Superior temporal gyrus (tissue), 1 donor: ENCODE data around the gene C1QTNF7.

ENCODE experiments used
- DNase-seq: peaks from one replicate; pipeline ENCODE4 v3.0.0-alpha.2; 2016; ENCODE audit errors: extremely low spot score

C1QTNF7 gene

GRCh38 chr4:15427701-15428100 lies at the start of gene C1QTNF7:
Gene C1QTNF7, plus strand, starts transcription at chr4:15428033. Its CDS starts 7,711 bp downstream, at chr4:15435744.
- DNase-seq = no peak

- no peak for DNase-seq
Measured at GRCh38 chr4:15378062-15378461, 49.8 kb upstream of the C1QTNF7 start.

- DNase-seq = no peak
Measured at GRCh38 chr4:15378493-15378892, 49.3 kb upstream of the C1QTNF7 start.

- DNase-seq = peak; percentile 40
Measured at GRCh38 chr4:15381806-15382338, 46.0 kb upstream of the C1QTNF7 start.

- DNase-seq = no peak
Measured at GRCh38 chr4:15382669-15383273, 45.1 kb upstream of the C1QTNF7 start.

- no peak for DNase-seq
Measured at GRCh38 chr4:15385515-15385914, 42.3 kb upstream of the C1QTNF7 start.

- no peak for DNase-seq
Measured at GRCh38 chr4:15385928-15386327, 41.9 kb upstream of the C1QTNF7 start.

- no peak for DNase-seq
Measured at GRCh38 chr4:15390494-15390893, 37.3 kb upstream of the C1QTNF7 start.

GRCh38 chr4:15392053-15392805 lies 35.6 kb upstream of the C1QTNF7 start:
- no peak for DNase-seq

- no peak for DNase-seq
Measured at GRCh38 chr4:15395311-15395710, 32.5 kb upstream of the C1QTNF7 start.

GRCh38 chr4:15396157-15396800 lies 31.6 kb upstream of the C1QTNF7 start:
- DNase-seq = peak; percentile 57

GRCh38 chr4:15398001-15398400 lies 29.8 kb upstream of the C1QTNF7 start:
- DNase-seq = no peak

- no peak for DNase-seq
Measured at GRCh38 chr4:15398732-15399131, 29.1 kb upstream of the C1QTNF7 start.

GRCh38 chr4:15400226-15400625 lies 27.6 kb upstream of the C1QTNF7 start:
- no peak for DNase-seq

GRCh38 chr4:15400981-15401671 lies 26.7 kb upstream of the C1QTNF7 start:
- no peak for DNase-seq

- DNase-seq = no peak
Measured at GRCh38 chr4:15402146-15402545, 25.7 kb upstream of the C1QTNF7 start.

GRCh38 chr4:15402974-15403373 lies 24.9 kb upstream of the C1QTNF7 start:
- DNase-seq = no peak

GRCh38 chr4:15405018-15405417 lies 22.8 kb upstream of the C1QTNF7 start:
- DNase-seq = no peak

- no peak for DNase-seq
Measured at GRCh38 chr4:15410750-15411149, 17.1 kb upstream of the C1QTNF7 start.

- no peak for DNase-seq
Measured at GRCh38 chr4:15412461-15412860, 15.4 kb upstream of the C1QTNF7 start.

GRCh38 chr4:15413010-15413622 lies 14.7 kb upstream of the C1QTNF7 start:
- DNase-seq = no peak

- no peak for DNase-seq
Measured at GRCh38 chr4:15413623-15414019, 14.2 kb upstream of the C1QTNF7 start.
